Measurements from ENCODE around the gene ATG4D.

Gene ATG4D

DNA sequence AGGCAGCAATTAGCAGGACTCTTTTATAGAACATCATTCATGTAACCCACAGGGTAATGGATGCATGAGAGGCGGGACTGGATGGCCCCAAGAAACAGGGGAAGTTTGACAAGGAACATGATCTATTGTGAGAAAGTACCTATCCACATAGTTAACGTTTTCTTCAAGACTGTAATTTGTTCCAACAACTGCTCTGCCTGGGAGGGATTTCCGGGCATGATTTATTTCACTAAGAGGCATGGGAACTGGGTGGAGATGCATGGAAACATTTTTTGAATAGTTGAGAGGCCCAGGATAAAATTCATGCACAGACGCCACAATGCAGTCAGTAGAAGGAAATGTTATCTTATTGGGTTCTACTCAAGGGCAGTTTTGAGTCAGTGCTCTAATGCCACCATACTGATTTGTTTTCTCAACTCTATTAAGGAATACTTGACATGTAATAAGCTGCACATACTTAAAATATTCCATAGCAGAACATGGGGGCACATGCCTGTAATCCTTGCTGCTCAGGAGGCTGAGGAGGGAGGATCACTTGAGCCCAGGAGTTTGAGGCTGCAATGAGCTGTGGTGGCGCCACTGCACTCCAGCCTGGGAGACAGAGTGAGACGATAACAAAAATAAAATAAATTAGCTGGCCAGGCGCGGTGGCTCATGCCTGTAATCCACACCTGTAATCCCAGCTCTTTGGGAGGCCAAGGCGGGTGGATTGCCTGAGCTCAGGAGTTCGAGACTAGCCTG is 9.9 kb upstream of the ATG4D start:
- TF ChIP-seq GATA3 (IDR thresholded peaks at IDR 0.05; ENCODE audit: low read depth, low read length) (no peak), GATA2 (IDR thresholded peaks at IDR 0.05; ENCODE audit: low read depth, low read length) (no peak)

GRCh38 chr19:10535613-10536012 is 8.1 kb upstream of the ATG4D start:
- no peak for TF ChIP-seq GATA2 (IDR thresholded peaks at IDR 0.05; ENCODE audit: low read depth, low read length)
- no peak for TF ChIP-seq GATA3 (IDR thresholded peaks at IDR 0.05; ENCODE audit: low read depth, low read length)

DNA sequence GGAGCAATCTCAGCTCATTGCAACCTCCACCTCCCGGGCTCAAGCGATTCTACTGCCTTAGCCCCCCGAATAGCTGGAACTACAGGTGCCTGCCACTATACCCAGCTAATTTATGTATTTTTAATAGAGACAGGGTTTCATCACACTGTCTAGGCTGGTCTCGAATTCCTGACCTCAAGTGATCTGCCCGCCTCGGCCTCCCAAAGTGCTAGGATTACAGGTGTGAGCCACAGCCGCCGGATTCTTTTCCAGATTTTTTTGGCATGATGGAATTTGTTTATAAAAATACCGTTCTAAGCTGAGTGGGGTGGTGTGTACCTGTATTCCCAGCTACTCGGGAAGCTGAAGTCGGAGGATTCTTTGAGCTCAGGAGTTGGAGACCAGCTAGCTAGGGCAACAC is 6.0 kb upstream of the ATG4D start:
- no peak for TF ChIP-seq GATA3 (IDR thresholded peaks at IDR 0.05; ENCODE audit: low read depth, low read length)
- TF ChIP-seq GATA2 (IDR thresholded peaks at IDR 0.05; ENCODE audit: low read depth, low read length), result no peak

DNA sequence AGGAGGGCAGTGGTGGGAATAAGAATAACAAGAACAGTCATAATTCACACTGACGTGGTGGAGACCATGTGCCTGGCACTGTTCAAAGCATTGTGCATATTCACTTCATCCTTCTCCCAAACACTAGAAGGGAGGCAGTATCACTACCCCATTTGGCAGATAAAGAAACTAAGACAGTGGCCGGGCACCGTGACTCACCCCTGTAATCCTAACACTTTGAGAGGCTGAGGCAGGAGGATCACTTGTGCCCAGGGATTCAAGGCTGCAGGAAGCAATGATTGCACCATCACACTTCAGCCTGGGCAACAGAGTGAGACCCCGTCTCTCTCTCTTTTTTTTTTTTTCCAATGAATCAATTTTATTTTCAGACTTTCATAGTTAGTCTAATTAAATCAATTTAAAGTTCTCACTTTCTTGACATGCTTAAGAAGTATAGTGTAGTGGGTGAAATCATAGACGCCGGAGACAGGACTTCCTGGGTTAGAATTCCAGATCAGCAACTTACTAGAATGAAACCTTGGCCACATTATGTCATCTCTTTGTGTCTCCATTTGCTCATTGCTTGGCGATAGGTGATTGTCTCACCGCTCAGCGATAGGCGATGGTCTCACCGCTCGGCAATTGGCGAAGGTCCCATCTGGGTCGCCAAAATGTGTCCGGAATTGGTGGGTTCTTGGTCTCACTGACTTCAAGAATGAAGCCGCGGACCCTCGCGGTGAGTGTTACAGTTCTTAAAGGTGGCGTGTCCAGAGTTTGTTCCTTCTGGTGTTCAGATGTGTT is 5.3 kb upstream of the ATG4D start:
- TF ChIP-seq GATA2 (IDR thresholded peaks at IDR 0.05; ENCODE audit: low read depth, low read length) (no peak), GATA3 (IDR thresholded peaks at IDR 0.05; ENCODE audit: low read depth, low read length) (no peak)

DNA sequence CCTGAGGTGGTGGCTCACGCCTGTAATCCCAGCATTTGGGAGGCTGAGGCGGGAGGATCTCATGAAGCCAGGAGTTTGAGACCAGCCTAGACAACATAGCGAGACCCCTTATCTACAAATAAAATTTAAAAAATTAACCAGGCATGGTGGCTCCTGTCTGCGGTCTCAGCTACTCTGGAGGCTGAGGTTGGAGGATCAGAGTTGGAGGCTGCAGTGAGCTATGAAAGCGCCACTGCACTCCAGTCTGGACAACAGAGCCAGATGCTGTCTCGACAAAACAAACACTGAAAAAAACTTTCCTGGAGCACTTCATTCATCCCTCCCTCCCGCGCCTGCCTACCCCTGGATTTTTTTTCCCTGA is 665 bp upstream of the ATG4D start:
- no peak for TF ChIP-seq GATA3 (IDR thresholded peaks at IDR 0.05; ENCODE audit: low read depth, low read length)
- no peak for TF ChIP-seq GATA2 (IDR thresholded peaks at IDR 0.05; ENCODE audit: low read depth, low read length)

DNA sequence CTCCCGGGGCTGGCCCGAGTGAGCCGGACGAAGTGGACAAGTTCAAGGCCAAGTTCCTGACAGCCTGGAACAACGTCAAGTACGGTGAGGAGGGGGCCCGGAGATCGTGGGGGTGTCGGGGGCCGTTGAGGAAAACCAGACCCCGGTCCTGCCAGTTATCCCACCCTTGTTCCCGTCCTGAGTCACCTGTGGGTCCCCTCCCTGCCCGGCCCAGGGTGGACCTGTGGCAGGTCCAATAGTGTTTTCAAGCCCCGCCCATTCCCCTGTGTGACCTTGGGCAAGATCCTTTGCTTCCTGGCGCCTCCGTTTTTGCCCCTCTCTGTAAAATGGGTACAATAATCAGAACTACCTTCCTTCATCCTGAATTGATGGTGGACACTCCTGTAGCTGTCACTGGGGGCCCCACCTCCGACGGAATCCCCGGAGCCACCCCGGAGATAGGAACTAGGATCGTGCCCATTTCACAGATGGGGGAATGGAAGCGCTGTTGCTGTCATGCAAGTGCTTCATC is 593 bp downstream of the ATG4D start:
- TF ChIP-seq GATA3 (IDR thresholded peaks at IDR 0.05; ENCODE audit: low read depth, low read length), result no peak
- TF ChIP-seq GATA2 (IDR thresholded peaks at IDR 0.05; ENCODE audit: low read depth, low read length), result no peak

GRCh38 chr19:10544753-10545251 is 1.1 kb downstream of the ATG4D start:
- TF ChIP-seq GATA2 (IDR thresholded peaks at IDR 0.05; ENCODE audit: low read depth, low read length) (no peak), GATA3 (IDR thresholded peaks at IDR 0.05; ENCODE audit: low read depth, low read length) (no peak)

GRCh38 chr19:10546817-10547216 is 3.1 kb downstream of the ATG4D start:
- no peak for TF ChIP-seq GATA2 (IDR thresholded peaks at IDR 0.05; ENCODE audit: low read depth, low read length)
- TF ChIP-seq GATA3 (IDR thresholded peaks at IDR 0.05; ENCODE audit: low read depth, low read length), result no peak

GRCh38 chr19:10548746-10549276 is 5.1 kb downstream of the ATG4D start:
- TF ChIP-seq GATA2 (IDR thresholded peaks at IDR 0.05; ENCODE audit: low read depth, low read length) (no peak), GATA3 (IDR thresholded peaks at IDR 0.05; ENCODE audit: low read depth, low read length) (no peak)

GRCh38 chr19:10549733-10550132 is 6.0 kb downstream of the ATG4D start:
- no peak for TF ChIP-seq GATA2 (IDR thresholded peaks at IDR 0.05; ENCODE audit: low read depth, low read length)
- no peak for TF ChIP-seq GATA3 (IDR thresholded peaks at IDR 0.05; ENCODE audit: low read depth, low read length)

DNA sequence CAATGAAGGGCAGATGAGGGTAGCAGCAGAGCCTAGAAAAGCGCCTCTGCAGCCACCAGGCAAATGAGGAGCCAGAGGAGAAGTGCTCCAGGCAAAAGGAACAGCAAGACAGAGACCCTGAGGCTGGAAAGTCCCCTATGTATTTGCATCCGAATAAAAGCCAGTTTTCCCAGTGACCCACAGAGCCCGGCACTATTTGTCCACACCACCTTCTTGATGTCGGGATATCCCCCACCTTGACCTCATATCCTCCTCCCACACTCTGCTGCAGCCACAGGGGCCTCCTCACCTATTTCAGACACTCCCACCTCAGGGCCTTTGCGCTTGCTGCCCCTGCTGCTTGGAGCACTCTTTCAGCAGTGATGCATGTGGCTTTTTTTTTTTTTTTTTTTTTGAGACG is 6.6 kb downstream of the ATG4D start:
- no peak for TF ChIP-seq GATA3 (IDR thresholded peaks at IDR 0.05; ENCODE audit: low read depth, low read length)
- TF ChIP-seq GATA2 (IDR thresholded peaks at IDR 0.05; ENCODE audit: low read depth, low read length), result no peak

DNA sequence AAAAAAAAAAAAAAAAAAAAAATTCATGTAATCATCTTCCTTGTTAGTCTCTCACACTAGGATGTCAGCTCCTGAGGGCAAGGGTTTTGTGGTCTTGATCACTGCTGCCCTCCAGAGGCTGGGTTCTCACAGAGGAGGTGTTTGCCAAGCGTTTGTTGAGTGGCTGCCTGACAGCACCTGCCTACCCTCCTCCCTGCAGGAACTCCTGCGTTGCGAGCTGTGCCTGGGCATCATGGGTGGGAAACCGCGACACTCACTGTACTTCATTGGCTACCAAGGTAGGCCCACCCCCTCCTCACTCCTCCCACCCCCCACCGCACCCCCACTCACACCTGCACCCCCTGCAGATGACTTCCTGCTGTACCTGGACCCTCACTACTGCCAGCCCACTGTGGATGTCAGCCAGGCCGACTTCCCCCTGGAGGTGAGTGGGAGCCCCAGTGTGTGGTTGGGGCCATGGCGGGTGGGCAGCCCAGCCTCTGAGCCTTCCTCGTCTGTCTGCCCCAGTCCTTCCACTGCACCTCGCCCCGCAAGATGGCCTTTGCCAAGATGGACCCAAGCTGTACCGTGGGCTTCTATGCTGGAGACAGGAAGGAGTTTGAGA is 8.1 kb downstream of the ATG4D start:
- TF ChIP-seq GATA2 (IDR thresholded peaks at IDR 0.05; ENCODE audit: low read depth, low read length) (no peak), GATA3 (IDR thresholded peaks at IDR 0.05; ENCODE audit: low read depth, low read length) (no peak)

DNA sequence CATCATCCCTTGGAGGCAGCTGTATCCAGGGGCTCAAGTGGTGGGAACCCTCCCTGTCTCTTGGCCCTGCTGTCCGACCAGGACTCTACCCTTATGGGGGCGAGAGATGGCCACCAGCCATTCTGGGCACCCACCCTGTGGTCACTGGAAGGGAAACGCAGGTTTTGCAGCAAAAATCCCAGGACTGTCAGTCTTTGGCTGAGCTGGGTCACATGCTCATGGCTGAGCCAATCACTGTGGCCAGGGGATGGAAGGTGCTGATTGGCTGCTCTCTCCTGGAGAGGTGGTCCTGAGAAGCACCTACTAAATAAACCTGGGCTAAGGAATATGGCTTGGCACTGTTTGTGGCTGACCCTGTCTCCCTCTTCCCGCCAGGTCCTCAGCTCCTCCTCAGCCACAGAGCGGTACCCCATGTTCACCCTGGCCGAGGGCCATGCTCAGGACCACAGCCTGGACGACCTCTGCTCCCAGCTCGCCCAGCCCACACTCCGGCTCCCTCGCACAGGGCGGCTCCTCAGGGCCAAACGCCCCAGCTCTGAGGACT is 8.9 kb downstream of the ATG4D start:
- TF ChIP-seq GATA3 (IDR thresholded peaks at IDR 0.05; ENCODE audit: low read depth, low read length) (no peak), GATA2 (IDR thresholded peaks at IDR 0.05; ENCODE audit: low read depth, low read length) (no peak)

All from SH-SY5Y (cell line).